ENCODE data around the gene DDIT4L.

GRCh38 chr4:100174985-100175383 is 15.3 kb downstream of the DDIT4L start:
- TF ChIP-seq, protein P1, sequence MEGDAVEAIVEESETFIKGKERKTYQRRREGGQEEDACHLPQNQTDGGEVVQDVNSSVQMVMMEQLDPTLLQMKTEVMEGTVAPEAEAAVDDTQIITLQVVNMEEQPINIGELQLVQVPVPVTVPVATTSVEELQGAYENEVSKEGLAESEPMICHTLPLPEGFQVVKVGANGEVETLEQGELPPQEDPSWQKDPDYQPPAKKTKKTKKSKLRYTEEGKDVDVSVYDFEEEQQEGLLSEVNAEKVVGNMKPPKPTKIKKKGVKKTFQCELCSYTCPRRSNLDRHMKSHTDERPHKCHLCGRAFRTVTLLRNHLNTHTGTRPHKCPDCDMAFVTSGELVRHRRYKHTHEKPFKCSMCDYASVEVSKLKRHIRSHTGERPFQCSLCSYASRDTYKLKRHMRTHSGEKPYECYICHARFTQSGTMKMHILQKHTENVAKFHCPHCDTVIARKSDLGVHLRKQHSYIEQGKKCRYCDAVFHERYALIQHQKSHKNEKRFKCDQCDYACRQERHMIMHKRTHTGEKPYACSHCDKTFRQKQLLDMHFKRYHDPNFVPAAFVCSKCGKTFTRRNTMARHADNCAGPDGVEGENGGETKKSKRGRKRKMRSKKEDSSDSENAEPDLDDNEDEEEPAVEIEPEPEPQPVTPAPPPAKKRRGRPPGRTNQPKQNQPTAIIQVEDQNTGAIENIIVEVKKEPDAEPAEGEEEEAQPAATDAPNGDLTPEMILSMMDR (IDR thresholded peaks at IDR 0.05 in 8 of 11, conservative IDR thresholded peaks at IDR 0.05 in 3 of 11): no peak
- TF ChIP-seq POLR2A (IDR thresholded peaks at IDR 0.05): no peak
